ENCODE measurements around the gene RIOK2. TPM values are rescaled to one million over a fixed set of nuclear protein-coding genes. Genes with fewer than 3 reads are reported as not detected.
"Not testable (repeated sequence)": the region's sequence is repeated elsewhere in the genome, so short reads cannot be mapped to it uniquely, and the experiment has no call there.

The RIOK2 gene
- total RNA-seq, 1 experiment from 2014 or later, result 48.7 TPM

GRCh38 chr5:97141031-97141430, 42.0 kb downstream of the RIOK2 start:
- DNase-seq (ENCODE audit: low read depth, low spot score), result no peak
- in situ Hi-C loops (cut with HindIII; ENCODE audit: low pct_unique_long_range_greater_than_20kb, low sequenced_read_pairs), result no loop called here

GRCh38 chr5:97140250-97140649, 42.8 kb downstream of the RIOK2 start:
- DNase-seq (ENCODE audit: low read depth, low spot score); in situ Hi-C loops (cut with HindIII; ENCODE audit: low pct_unique_long_range_greater_than_20kb, low sequenced_read_pairs): not testable (repeated sequence)

GRCh38 chr5:97136475-97136874, 46.6 kb downstream of the RIOK2 start:
- no peak for DNase-seq (ENCODE audit: low read depth, low spot score)
- in situ Hi-C loops (cut with HindIII; ENCODE audit: low pct_unique_long_range_greater_than_20kb, low sequenced_read_pairs), result no loop called here

GRCh38 chr5:97135868-97136267, 47.2 kb downstream of the RIOK2 start:
- DNase-seq (ENCODE audit: low read depth, low spot score), result no peak
- in situ Hi-C loops (cut with HindIII; ENCODE audit: low pct_unique_long_range_greater_than_20kb, low sequenced_read_pairs), result no loop called here

GRCh38 chr5:97134634-97135033, 48.4 kb downstream of the RIOK2 start:
- no peak for DNase-seq (ENCODE audit: low read depth, low spot score)
- in situ Hi-C loops (cut with HindIII; ENCODE audit: low pct_unique_long_range_greater_than_20kb, low sequenced_read_pairs), result no loop called here

GRCh38 chr5:97133101-97133500, 49.9 kb downstream of the RIOK2 start:
- in situ Hi-C loops (cut with HindIII; ENCODE audit: low pct_unique_long_range_greater_than_20kb, low sequenced_read_pairs), result no loop called here
- DNase-seq (ENCODE audit: low read depth, low spot score), result no peak

GRCh38 chr5:97131921-97132320, 51.1 kb downstream of the RIOK2 start:
- DNase-seq (ENCODE audit: low read depth, low spot score), result no peak
- in situ Hi-C loops (cut with HindIII; ENCODE audit: low pct_unique_long_range_greater_than_20kb, low sequenced_read_pairs), result no loop called here

GRCh38 chr5:97131139-97131710, 51.8 kb downstream of the RIOK2 start:
- in situ Hi-C loops (cut with HindIII; ENCODE audit: low pct_unique_long_range_greater_than_20kb, low sequenced_read_pairs), result no loop called here
- no peak for DNase-seq (ENCODE audit: low read depth, low spot score)

GRCh38 chr5:97127727-97128126, 55.3 kb downstream of the RIOK2 start:
- no peak for DNase-seq (ENCODE audit: low read depth, low spot score)
- in situ Hi-C loops (cut with HindIII; ENCODE audit: low pct_unique_long_range_greater_than_20kb, low sequenced_read_pairs), result no loop called here

GRCh38 chr5:97125125-97125683, 57.8 kb downstream of the RIOK2 start:
- in situ Hi-C loops (cut with HindIII; ENCODE audit: low pct_unique_long_range_greater_than_20kb, low sequenced_read_pairs), result no loop called here
- DNase-seq (ENCODE audit: low read depth, low spot score), result no peak

GRCh38 chr5:97124335-97124734, 58.7 kb downstream of the RIOK2 start:
- DNase-seq (ENCODE audit: low read depth, low spot score), result no peak
- in situ Hi-C loops (cut with HindIII; ENCODE audit: low pct_unique_long_range_greater_than_20kb, low sequenced_read_pairs), result no loop called here

- in situ Hi-C loops (cut with HindIII; ENCODE audit: low pct_unique_long_range_greater_than_20kb, low sequenced_read_pairs), result no loop called here
Measured at GRCh38 chr5:97121848-97122247, 61.2 kb downstream of the RIOK2 start.

GRCh38 chr5:97120195-97120594, 62.9 kb downstream of the RIOK2 start:
- in situ Hi-C loops (cut with HindIII; ENCODE audit: low pct_unique_long_range_greater_than_20kb, low sequenced_read_pairs), result no loop called here
- no peak for DNase-seq (ENCODE audit: low read depth, low spot score)

More at GRCh38 chr5:97121848-97122247, 61.2 kb downstream of the RIOK2 start:
- DNase-seq (ENCODE audit: low read depth, low spot score), result no peak

- in situ Hi-C loops (cut with HindIII; ENCODE audit: low pct_unique_long_range_greater_than_20kb, low sequenced_read_pairs), result no loop called here
- no peak for DNase-seq (ENCODE audit: low read depth, low spot score)
Measured at GRCh38 chr5:97119007-97119390, 64.0 kb downstream of the RIOK2 start.

- in situ Hi-C loops (cut with HindIII; ENCODE audit: low pct_unique_long_range_greater_than_20kb, low sequenced_read_pairs), result no loop called here
- DNase-seq (ENCODE audit: low read depth, low spot score), result no peak
Measured at GRCh38 chr5:97118261-97119006, 64.6 kb downstream of the RIOK2 start.

GRCh38 chr5:97115932-97116331, 67.1 kb downstream of the RIOK2 start:
- DNase-seq (ENCODE audit: low read depth, low spot score), result no peak
- in situ Hi-C loops (cut with HindIII; ENCODE audit: low pct_unique_long_range_greater_than_20kb, low sequenced_read_pairs), result no loop called here

GRCh38 chr5:97112230-97112629, 70.8 kb downstream of the RIOK2 start:
- in situ Hi-C loops (cut with HindIII; ENCODE audit: low pct_unique_long_range_greater_than_20kb, low sequenced_read_pairs), result no loop called here
- no peak for DNase-seq (ENCODE audit: low read depth, low spot score)

GRCh38 chr5:97111616-97112015, 71.4 kb downstream of the RIOK2 start:
- in situ Hi-C loops (cut with HindIII; ENCODE audit: low pct_unique_long_range_greater_than_20kb, low sequenced_read_pairs), result no loop called here
- no peak for DNase-seq (ENCODE audit: low read depth, low spot score)

GRCh38 chr5:97111004-97111403, 72.0 kb downstream of the RIOK2 start:
- DNase-seq (ENCODE audit: low read depth, low spot score), result no peak
- in situ Hi-C loops (cut with HindIII; ENCODE audit: low pct_unique_long_range_greater_than_20kb, low sequenced_read_pairs), result no loop called here

Data from SK-MEL-5 (cell line).